ENCODE data around the gene SPAG17.

Gene SPAG17

GRCh38 chr1:118123116-118123839 lies 61.8 kb downstream of the SPAG17 start:
- H3K27me3 ChIP-seq (ENCODE audit: insufficient read depth, low read length) = no peaks in the 10 kb centered on the region
- H3K36me3 ChIP-seq (ENCODE audit: insufficient read depth, low read length) = no peaks in the 10 kb centered on the region
- no peak overlapping the region for H3K4me3 ChIP-seq (ENCODE audit: low read depth, low read length)
- peaks cover 4% of the 10 kb centered on the region for H3K4me1 ChIP-seq (ENCODE audit: control insufficient read depth, insufficient read depth, low read length, unreplicated experiment)
- H3K27ac ChIP-seq (ENCODE audit: low read depth, low read length) = no peak overlapping the region
- H2AFZ ChIP-seq (ENCODE audit: low read length, unreplicated experiment) = no peak overlapping the region
- H3K79me2 ChIP-seq (ENCODE audit: control insufficient read depth, insufficient read depth, low read length, unreplicated experiment) = no peaks in the 10 kb centered on the region

GRCh38 chr1:118122234-118123004 lies 62.6 kb downstream of the SPAG17 start:
- Histone ChIP-seq H3K4me1 (ENCODE audit: control insufficient read depth, insufficient read depth, low read length, unreplicated experiment) (peaks cover 4% of the 10 kb centered on the region), H2AFZ (ENCODE audit: low read length, unreplicated experiment) (no peak overlapping the region), H3K36me3 (ENCODE audit: insufficient read depth, low read length) (no peaks in the 10 kb centered on the region), H3K79me2 (ENCODE audit: control insufficient read depth, insufficient read depth, low read length, unreplicated experiment) (no peaks in the 10 kb centered on the region), H3K27ac (ENCODE audit: low read depth, low read length) (no peak overlapping the region), H3K4me3 (ENCODE audit: low read depth, low read length) (no peak overlapping the region), H3K27me3 (ENCODE audit: insufficient read depth, low read length) (no peaks in the 10 kb centered on the region)

- H3K36me3 ChIP-seq (ENCODE audit: insufficient read depth, low read length) = no peaks in the 10 kb centered on the region
These were observed 66.1 kb downstream of the SPAG17 start for GRCh38 chr1:118118873-118119463.

GRCh38 chr1:118118469-118118868 lies 66.6 kb downstream of the SPAG17 start:
- no peak overlapping the region for H2AFZ ChIP-seq (ENCODE audit: low read length, unreplicated experiment)
- no peaks in the 10 kb centered on the region for H3K36me3 ChIP-seq (ENCODE audit: insufficient read depth, low read length)
- no peak overlapping the region for H3K27ac ChIP-seq (ENCODE audit: low read depth, low read length)
- H3K4me3 ChIP-seq (ENCODE audit: low read depth, low read length) = no peak overlapping the region
- peaks cover 25% of the 10 kb centered on the region for H3K4me1 ChIP-seq (ENCODE audit: control insufficient read depth, insufficient read depth, low read length, unreplicated experiment)
- no peaks in the 10 kb centered on the region for H3K79me2 ChIP-seq (ENCODE audit: control insufficient read depth, insufficient read depth, low read length, unreplicated experiment)
- no peaks in the 10 kb centered on the region for H3K27me3 ChIP-seq (ENCODE audit: insufficient read depth, low read length)

More at GRCh38 chr1:118118873-118119463, 66.1 kb downstream of the SPAG17 start:
- H3K4me3 ChIP-seq (ENCODE audit: low read depth, low read length) = no peak overlapping the region
- H3K27me3 ChIP-seq (ENCODE audit: insufficient read depth, low read length) = no peaks in the 10 kb centered on the region
- H3K79me2 ChIP-seq (ENCODE audit: control insufficient read depth, insufficient read depth, low read length, unreplicated experiment) = no peaks in the 10 kb centered on the region
- no peak overlapping the region for H2AFZ ChIP-seq (ENCODE audit: low read length, unreplicated experiment)
- H3K27ac ChIP-seq (ENCODE audit: low read depth, low read length) = no peak overlapping the region
- H3K4me1 ChIP-seq (ENCODE audit: control insufficient read depth, insufficient read depth, low read length, unreplicated experiment) = peaks cover 25% of the 10 kb centered on the region

- peaks cover 28% of the 10 kb centered on the region for H3K4me1 ChIP-seq (ENCODE audit: control insufficient read depth, insufficient read depth, low read length, unreplicated experiment)
- H2AFZ ChIP-seq (ENCODE audit: low read length, unreplicated experiment) = no peak overlapping the region
- H3K4me3 ChIP-seq (ENCODE audit: low read depth, low read length) = no peak overlapping the region
- H3K36me3 ChIP-seq (ENCODE audit: insufficient read depth, low read length) = no peaks in the 10 kb centered on the region
- no peak overlapping the region for H3K27ac ChIP-seq (ENCODE audit: low read depth, low read length)
- no peaks in the 10 kb centered on the region for H3K27me3 ChIP-seq (ENCODE audit: insufficient read depth, low read length)
- H3K79me2 ChIP-seq (ENCODE audit: control insufficient read depth, insufficient read depth, low read length, unreplicated experiment) = no peaks in the 10 kb centered on the region
These were observed 67.5 kb downstream of the SPAG17 start for GRCh38 chr1:118117521-118117920.

- Histone ChIP-seq H3K79me2 (ENCODE audit: control insufficient read depth, insufficient read depth, low read length, unreplicated experiment) (no peaks in the 10 kb centered on the region), H3K4me3 (ENCODE audit: low read depth, low read length) (no peak overlapping the region), H2AFZ (ENCODE audit: low read length, unreplicated experiment) (no peak overlapping the region), H3K36me3 (ENCODE audit: insufficient read depth, low read length) (no peaks in the 10 kb centered on the region), H3K27me3 (ENCODE audit: insufficient read depth, low read length) (no peaks in the 10 kb centered on the region), H3K27ac (ENCODE audit: low read depth, low read length) (no peak overlapping the region), H3K4me1 (ENCODE audit: control insufficient read depth, insufficient read depth, low read length, unreplicated experiment) (peaks cover 29% of the 10 kb centered on the region)
These were observed 68.1 kb downstream of the SPAG17 start for GRCh38 chr1:118116909-118117308.

GRCh38 chr1:118116401-118116800 lies 68.6 kb downstream of the SPAG17 start:
- Histone ChIP-seq H3K27ac (ENCODE audit: low read depth, low read length) (no peak overlapping the region), H3K27me3 (ENCODE audit: insufficient read depth, low read length) (no peaks in the 10 kb centered on the region), H3K4me1 (ENCODE audit: control insufficient read depth, insufficient read depth, low read length, unreplicated experiment) (peaks cover 29% of the 10 kb centered on the region), H3K4me3 (ENCODE audit: low read depth, low read length) (no peak overlapping the region), H3K36me3 (ENCODE audit: insufficient read depth, low read length) (no peaks in the 10 kb centered on the region), H3K79me2 (ENCODE audit: control insufficient read depth, insufficient read depth, low read length, unreplicated experiment) (no peaks in the 10 kb centered on the region), H2AFZ (ENCODE audit: low read length, unreplicated experiment) (no peak overlapping the region)

GRCh38 chr1:118115567-118116295 lies 69.3 kb downstream of the SPAG17 start:
- no peaks in the 10 kb centered on the region for H3K79me2 ChIP-seq (ENCODE audit: control insufficient read depth, insufficient read depth, low read length, unreplicated experiment)
- no peaks in the 10 kb centered on the region for H3K27me3 ChIP-seq (ENCODE audit: insufficient read depth, low read length)
- H3K27ac ChIP-seq (ENCODE audit: low read depth, low read length) = peak overlapping the region; percentile 13; the same call in 1 of the 2 replicates
- no peaks in the 10 kb centered on the region for H3K36me3 ChIP-seq (ENCODE audit: insufficient read depth, low read length)
- no peak overlapping the region for H3K4me3 ChIP-seq (ENCODE audit: low read depth, low read length)
- peaks cover 29% of the 10 kb centered on the region for H3K4me1 ChIP-seq (ENCODE audit: control insufficient read depth, insufficient read depth, low read length, unreplicated experiment)
- H2AFZ ChIP-seq (ENCODE audit: low read length, unreplicated experiment) = no peak overlapping the region

GRCh38 chr1:118113261-118113660 lies 71.8 kb downstream of the SPAG17 start:
- H3K79me2 ChIP-seq (ENCODE audit: control insufficient read depth, insufficient read depth, low read length, unreplicated experiment) = no peaks in the 10 kb centered on the region
- H3K4me1 ChIP-seq (ENCODE audit: control insufficient read depth, insufficient read depth, low read length, unreplicated experiment) = peaks cover 29% of the 10 kb centered on the region
- no peaks in the 10 kb centered on the region for H3K27me3 ChIP-seq (ENCODE audit: insufficient read depth, low read length)
- no peak overlapping the region for H2AFZ ChIP-seq (ENCODE audit: low read length, unreplicated experiment)
- no peaks in the 10 kb centered on the region for H3K36me3 ChIP-seq (ENCODE audit: insufficient read depth, low read length)
- peak overlapping the region; percentile 7; the same call in 1 of the 2 replicates for H3K4me3 ChIP-seq (ENCODE audit: low read depth, low read length)
- peak overlapping the region; percentile 17; the same call in 1 of the 2 replicates for H3K27ac ChIP-seq (ENCODE audit: low read depth, low read length)

- Histone ChIP-seq H2AFZ (ENCODE audit: low read length, unreplicated experiment) (no peak overlapping the region), H3K4me3 (ENCODE audit: low read depth, low read length) (no peak overlapping the region), H3K36me3 (ENCODE audit: insufficient read depth, low read length) (no peaks in the 10 kb centered on the region), H3K27me3 (ENCODE audit: insufficient read depth, low read length) (no peaks in the 10 kb centered on the region), H3K79me2 (ENCODE audit: control insufficient read depth, insufficient read depth, low read length, unreplicated experiment) (no peaks in the 10 kb centered on the region), H3K27ac (ENCODE audit: low read depth, low read length) (no peak overlapping the region), H3K4me1 (ENCODE audit: control insufficient read depth, insufficient read depth, low read length, unreplicated experiment) (peaks cover 16% of the 10 kb centered on the region)
These were observed 74.4 kb downstream of the SPAG17 start for GRCh38 chr1:118110580-118110979.
